Transverse colon (tissue), 4 donors: ENCODE results near the gene C1QL4.

Experiments
- POLR2A ChIP-seq: fragments of 450-650 bp; IDR thresholded peaks from one replicate; pipeline ENCODE4 v1.6.1; 2016; ENCODE audit warnings: antibody characterized with exemption, mild to moderate bottlenecking, moderate library complexity
- POLR2AphosphoS5 ChIP-seq, 3 donors: sonication (generic); formaldehyde crosslinking; IDR thresholded peaks; one replicate each; pipeline ENCODE4 v1.6.1; 2016; ENCODE audit warnings: antibody characterized with exemption in 3 of 3
- TF ChIP-seq, protein P1 (sequence below), 5 experiments: fragments of 200-600 bp in 3 of 5; fragments of 450-650 bp in 2 of 5; sonication (generic) in 3 of 5; IDR thresholded peaks; 1 replicate in 2 of 5; 2 replicates in 3 of 5; pipeline ENCODE4 v1.5.1; 2016 to 2017; ENCODE audit warnings: antibody characterized with exemption in 5 of 5, inconsistent platforms in 3 of 5, mild to moderate bottlenecking in 2 of 5, moderate library complexity in 1 of 5

DNA sequence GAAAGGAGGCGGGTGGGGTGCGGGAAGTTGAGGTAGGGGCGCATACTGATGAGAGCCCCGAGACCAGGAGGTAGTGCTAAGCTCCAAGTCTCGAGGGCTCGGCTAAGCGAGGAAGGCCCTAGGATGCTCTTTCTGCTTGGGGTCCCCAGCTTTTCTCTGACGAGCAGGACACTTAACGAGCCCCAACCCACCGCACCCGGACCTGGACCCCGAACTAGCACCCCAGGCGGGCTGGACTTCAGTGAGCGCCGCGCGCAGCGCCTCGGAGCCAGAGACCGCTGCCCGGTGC is 4.7 kb upstream of the C1QL4 start:
- TF ChIP-seq POLR2A (no peak), POLR2AphosphoS5 (IDR thresholded peaks at IDR 0.05) (no peak)
- TF ChIP-seq, protein P1, sequence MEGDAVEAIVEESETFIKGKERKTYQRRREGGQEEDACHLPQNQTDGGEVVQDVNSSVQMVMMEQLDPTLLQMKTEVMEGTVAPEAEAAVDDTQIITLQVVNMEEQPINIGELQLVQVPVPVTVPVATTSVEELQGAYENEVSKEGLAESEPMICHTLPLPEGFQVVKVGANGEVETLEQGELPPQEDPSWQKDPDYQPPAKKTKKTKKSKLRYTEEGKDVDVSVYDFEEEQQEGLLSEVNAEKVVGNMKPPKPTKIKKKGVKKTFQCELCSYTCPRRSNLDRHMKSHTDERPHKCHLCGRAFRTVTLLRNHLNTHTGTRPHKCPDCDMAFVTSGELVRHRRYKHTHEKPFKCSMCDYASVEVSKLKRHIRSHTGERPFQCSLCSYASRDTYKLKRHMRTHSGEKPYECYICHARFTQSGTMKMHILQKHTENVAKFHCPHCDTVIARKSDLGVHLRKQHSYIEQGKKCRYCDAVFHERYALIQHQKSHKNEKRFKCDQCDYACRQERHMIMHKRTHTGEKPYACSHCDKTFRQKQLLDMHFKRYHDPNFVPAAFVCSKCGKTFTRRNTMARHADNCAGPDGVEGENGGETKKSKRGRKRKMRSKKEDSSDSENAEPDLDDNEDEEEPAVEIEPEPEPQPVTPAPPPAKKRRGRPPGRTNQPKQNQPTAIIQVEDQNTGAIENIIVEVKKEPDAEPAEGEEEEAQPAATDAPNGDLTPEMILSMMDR (IDR thresholded peaks at IDR 0.05) = no peak
